Measurements from ENCODE around the gene RALGDS.
A peak's percentile ranks its signal among the peaks of the same experiment; 100 is the strongest.

Gene RALGDS

GRCh38 chr9:133122605-133122934 is 1.5 kb upstream of the RALGDS start:
- no peak overlapping the region for H3K4me3 ChIP-seq (ENCODE audit: low read length)
- 91% methylated on average over 4 of the region's 4 CpGs for WGBS
- H3K9ac ChIP-seq (ENCODE audit: low read depth, low read length): no peak overlapping the region
- no peaks in the 10 kb centered on the region for H3K9me3 ChIP-seq (ENCODE audit: insufficient read depth, low read depth, low read length)
- H3K27ac ChIP-seq (ENCODE audit: low read depth, low read length): no peak overlapping the region
- no peaks in the 10 kb centered on the region for H3K36me3 ChIP-seq (ENCODE audit: insufficient read depth, low read length)
- H3K4me1 ChIP-seq (ENCODE audit: insufficient read depth, low read length): peaks cover 14% of the 10 kb centered on the region; the same call in 1 of the 2 replicates
- peaks cover 33% of the 10 kb centered on the region for H3K27me3 ChIP-seq (ENCODE audit: insufficient read depth, low read length)

- WGBS: 81% methylated on average over 8 of the region's 8 CpGs
- H3K27me3 ChIP-seq (ENCODE audit: insufficient read depth, low read length): peaks cover 33% of the 10 kb centered on the region
- no peak overlapping the region for H3K4me3 ChIP-seq (ENCODE audit: low read length)
- H3K9ac ChIP-seq (ENCODE audit: low read depth, low read length): no peak overlapping the region
- H3K4me1 ChIP-seq (ENCODE audit: insufficient read depth, low read length): peaks cover 14% of the 10 kb centered on the region; the same call in 1 of the 2 replicates
- no peaks in the 10 kb centered on the region for H3K9me3 ChIP-seq (ENCODE audit: insufficient read depth, low read depth, low read length)
- no peaks in the 10 kb centered on the region for H3K36me3 ChIP-seq (ENCODE audit: insufficient read depth, low read length)
- no peak overlapping the region for H3K27ac ChIP-seq (ENCODE audit: low read depth, low read length)
Observed at GRCh38 chr9:133121915-133122550, 993 bp upstream of the RALGDS start.

GRCh38 chr9:133120501-133121197 is 391 bp downstream of the RALGDS start:
- H3K27me3 ChIP-seq (ENCODE audit: insufficient read depth, low read length): peaks cover 33% of the 10 kb centered on the region
- H3K4me1 ChIP-seq (ENCODE audit: insufficient read depth, low read length): peaks cover 14% of the 10 kb centered on the region; the same call in 1 of the 2 replicates
- peak overlapping the region; percentile 84 for H3K9ac ChIP-seq (ENCODE audit: low read depth, low read length)
- H3K9me3 ChIP-seq (ENCODE audit: insufficient read depth, low read depth, low read length): no peaks in the 10 kb centered on the region
- no peaks in the 10 kb centered on the region for H3K36me3 ChIP-seq (ENCODE audit: insufficient read depth, low read length)
- 2% methylated on average over 66 of the region's 66 CpGs for WGBS
- H3K27ac ChIP-seq (ENCODE audit: low read depth, low read length): no peak overlapping the region
- peak overlapping the region; percentile 67 for H3K4me3 ChIP-seq (ENCODE audit: low read length)

DNA sequence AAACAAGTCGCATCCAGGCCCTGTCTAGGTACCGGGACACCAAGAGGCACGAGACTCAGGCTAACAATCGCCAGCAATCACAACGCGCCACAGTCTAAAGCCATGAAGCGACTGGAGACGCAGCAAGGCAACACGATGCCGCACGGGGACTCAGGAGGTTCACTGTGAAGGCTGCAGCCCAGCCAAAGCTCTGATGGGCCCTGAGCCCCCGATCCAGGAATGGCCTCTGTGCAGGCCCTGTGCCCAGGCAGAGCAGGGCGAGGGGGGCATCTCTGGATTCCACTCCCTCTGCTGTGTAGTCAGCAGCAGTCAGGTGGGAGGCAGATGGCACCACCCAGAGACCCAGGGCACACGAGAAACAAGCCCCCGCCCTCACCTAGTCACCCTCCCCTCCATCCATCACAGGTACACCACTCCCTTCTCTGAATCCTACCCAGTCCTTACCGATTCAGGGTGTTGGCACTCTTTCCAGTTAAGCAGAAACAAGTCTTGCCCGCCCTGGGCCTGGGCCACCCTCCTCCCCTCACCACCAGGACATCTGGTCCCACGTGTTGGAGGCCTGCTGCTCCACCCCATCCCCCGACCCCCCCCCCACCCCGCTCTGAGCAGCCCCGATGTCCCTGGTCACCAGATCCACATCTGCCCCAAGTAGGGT is 1.1 kb downstream of the RALGDS start:
- Histone ChIP-seq H3K4me3 (ENCODE audit: low read length) (peak overlapping the region; percentile 67), H3K4me1 (ENCODE audit: insufficient read depth, low read length) (peaks cover 14% of the 10 kb centered on the region; the same call in 1 of the 2 replicates), H3K36me3 (ENCODE audit: insufficient read depth, low read length) (no peaks in the 10 kb centered on the region), H3K27ac (ENCODE audit: low read depth, low read length) (no peak overlapping the region), H3K9ac (ENCODE audit: low read depth, low read length) (peak overlapping the region; percentile 0; the same call in 1 of the 2 replicates), H3K27me3 (ENCODE audit: insufficient read depth, low read length) (peaks cover 33% of the 10 kb centered on the region), H3K9me3 (ENCODE audit: insufficient read depth, low read depth, low read length) (no peaks in the 10 kb centered on the region)
- WGBS: 55% methylated on average over 20 of the region's 21 CpGs

- H3K4me1 ChIP-seq (ENCODE audit: insufficient read depth, low read length): peaks cover 14% of the 10 kb centered on the region; the same call in 1 of the 2 replicates
- H3K9ac ChIP-seq (ENCODE audit: low read depth, low read length): peak overlapping the region; percentile 0; the same call in 1 of the 2 replicates
- H3K27ac ChIP-seq (ENCODE audit: low read depth, low read length): no peak overlapping the region
- no peaks in the 10 kb centered on the region for H3K36me3 ChIP-seq (ENCODE audit: insufficient read depth, low read length)
- H3K27me3 ChIP-seq (ENCODE audit: insufficient read depth, low read length): peaks cover 31% of the 10 kb centered on the region
- no peak overlapping the region for H3K4me3 ChIP-seq (ENCODE audit: low read length)
- whole genome bisulfite sequencing: 54% methylated on average over 20 of the region's 21 CpGs
- H3K9me3 ChIP-seq (ENCODE audit: insufficient read depth, low read depth, low read length): no peaks in the 10 kb centered on the region
Observed at GRCh38 chr9:133119103-133119845, 1.8 kb downstream of the RALGDS start.

DNA sequence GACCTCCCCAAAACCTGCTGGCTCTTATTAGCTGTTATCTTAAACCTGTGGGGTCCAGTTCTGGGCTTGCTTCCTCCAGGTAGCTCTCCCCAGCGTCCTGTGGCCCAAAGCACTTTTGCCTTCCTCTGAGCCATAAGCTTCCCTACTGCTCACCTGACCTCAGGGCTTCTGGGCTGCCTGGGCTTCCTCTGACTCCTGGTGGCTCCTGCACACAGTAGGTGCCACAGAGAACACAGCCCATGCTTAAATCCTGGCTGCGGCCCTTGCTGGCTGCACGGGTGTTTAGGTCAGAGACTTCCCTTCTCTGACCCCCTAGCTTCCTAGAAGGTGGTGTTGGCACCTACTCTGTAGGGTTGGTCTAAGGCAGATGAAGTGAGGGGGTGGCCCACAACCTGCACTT is 2.5 kb downstream of the RALGDS start:
- H3K27me3 ChIP-seq (ENCODE audit: insufficient read depth, low read length): peaks cover 28% of the 10 kb centered on the region
- H3K9me3 ChIP-seq (ENCODE audit: insufficient read depth, low read depth, low read length): no peaks in the 10 kb centered on the region
- H3K9ac ChIP-seq (ENCODE audit: low read depth, low read length): no peak overlapping the region
- H3K4me1 ChIP-seq (ENCODE audit: insufficient read depth, low read length): peaks cover 14% of the 10 kb centered on the region; the same call in 1 of the 2 replicates
- 95% methylated on average over 3 of the region's 3 CpGs for WGBS
- no peak overlapping the region for H3K27ac ChIP-seq (ENCODE audit: low read depth, low read length)
- no peak overlapping the region for H3K4me3 ChIP-seq (ENCODE audit: low read length)
- H3K36me3 ChIP-seq (ENCODE audit: insufficient read depth, low read length): no peaks in the 10 kb centered on the region

- no peaks in the 10 kb centered on the region for H3K36me3 ChIP-seq (ENCODE audit: insufficient read depth, low read length)
- no peak overlapping the region for H3K4me3 ChIP-seq (ENCODE audit: low read length)
- no peak overlapping the region for H3K9ac ChIP-seq (ENCODE audit: low read depth, low read length)
- H3K4me1 ChIP-seq (ENCODE audit: insufficient read depth, low read length): peaks cover 14% of the 10 kb centered on the region; the same call in 1 of the 2 replicates
- H3K27ac ChIP-seq (ENCODE audit: low read depth, low read length): no peak overlapping the region
- H3K27me3 ChIP-seq (ENCODE audit: insufficient read depth, low read length): peaks cover 28% of the 10 kb centered on the region
- H3K9me3 ChIP-seq (ENCODE audit: insufficient read depth, low read depth, low read length): no peaks in the 10 kb centered on the region
- 90% methylated on average over 3 of the region's 3 CpGs for WGBS
Observed at GRCh38 chr9:133118179-133118520, 2.9 kb downstream of the RALGDS start.

DNA sequence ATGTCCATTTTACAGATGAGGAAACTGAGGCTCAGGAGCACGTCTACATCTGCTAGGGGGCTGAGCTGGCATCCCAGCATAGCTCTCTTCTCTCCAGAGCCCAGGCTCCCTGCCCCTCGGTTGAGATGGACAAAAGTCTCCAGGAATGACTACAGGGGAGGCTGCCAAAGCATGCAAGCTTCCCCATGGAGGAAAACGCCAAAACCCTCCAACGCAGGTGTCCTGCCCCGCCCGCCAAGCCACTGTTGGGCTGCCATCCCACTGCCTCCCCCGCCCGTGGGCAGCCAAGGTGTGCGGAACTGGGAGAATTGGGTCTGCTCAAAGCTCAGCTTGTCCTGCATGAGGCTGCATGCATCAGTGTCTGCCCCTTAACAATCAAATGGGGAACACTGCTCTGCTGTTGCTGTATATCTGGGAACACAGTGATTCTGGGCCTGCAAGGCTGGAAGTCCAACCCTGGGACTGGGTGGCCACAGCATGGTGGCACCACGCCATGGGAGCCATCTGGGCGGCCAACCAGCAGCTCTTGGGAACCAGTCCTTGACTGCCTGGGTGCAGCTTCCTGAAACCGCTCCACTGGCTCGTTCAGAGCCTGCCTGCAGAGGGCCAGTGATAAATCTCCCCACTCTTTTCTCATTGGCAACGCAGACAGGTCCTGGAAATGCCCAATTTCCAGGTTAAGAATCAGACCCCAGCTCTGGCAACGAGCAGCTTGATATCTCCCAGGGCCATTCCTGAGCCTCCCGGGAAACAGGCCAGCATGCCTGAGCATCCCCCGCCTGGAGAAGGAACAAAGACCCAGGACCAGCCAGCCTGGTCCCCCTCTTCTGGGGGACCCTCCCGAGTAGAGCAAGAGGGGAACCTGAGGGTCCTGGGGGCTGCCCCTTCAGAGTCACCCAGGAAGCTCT is 3.5 kb downstream of the RALGDS start:
- Histone ChIP-seq H3K36me3 (ENCODE audit: insufficient read depth, low read length) (no peaks in the 10 kb centered on the region), H3K27ac (ENCODE audit: low read depth, low read length) (no peak overlapping the region), H3K4me1 (ENCODE audit: insufficient read depth, low read length) (peaks cover 14% of the 10 kb centered on the region; the same call in 1 of the 2 replicates), H3K27me3 (ENCODE audit: insufficient read depth, low read length) (peaks cover 24% of the 10 kb centered on the region), H3K9me3 (ENCODE audit: insufficient read depth, low read depth, low read length) (no peaks in the 10 kb centered on the region), H3K9ac (ENCODE audit: low read depth, low read length) (no peak overlapping the region), H3K4me3 (ENCODE audit: low read length) (no peak overlapping the region)
- WGBS: 91% methylated on average over 18 of the region's 18 CpGs

DNA sequence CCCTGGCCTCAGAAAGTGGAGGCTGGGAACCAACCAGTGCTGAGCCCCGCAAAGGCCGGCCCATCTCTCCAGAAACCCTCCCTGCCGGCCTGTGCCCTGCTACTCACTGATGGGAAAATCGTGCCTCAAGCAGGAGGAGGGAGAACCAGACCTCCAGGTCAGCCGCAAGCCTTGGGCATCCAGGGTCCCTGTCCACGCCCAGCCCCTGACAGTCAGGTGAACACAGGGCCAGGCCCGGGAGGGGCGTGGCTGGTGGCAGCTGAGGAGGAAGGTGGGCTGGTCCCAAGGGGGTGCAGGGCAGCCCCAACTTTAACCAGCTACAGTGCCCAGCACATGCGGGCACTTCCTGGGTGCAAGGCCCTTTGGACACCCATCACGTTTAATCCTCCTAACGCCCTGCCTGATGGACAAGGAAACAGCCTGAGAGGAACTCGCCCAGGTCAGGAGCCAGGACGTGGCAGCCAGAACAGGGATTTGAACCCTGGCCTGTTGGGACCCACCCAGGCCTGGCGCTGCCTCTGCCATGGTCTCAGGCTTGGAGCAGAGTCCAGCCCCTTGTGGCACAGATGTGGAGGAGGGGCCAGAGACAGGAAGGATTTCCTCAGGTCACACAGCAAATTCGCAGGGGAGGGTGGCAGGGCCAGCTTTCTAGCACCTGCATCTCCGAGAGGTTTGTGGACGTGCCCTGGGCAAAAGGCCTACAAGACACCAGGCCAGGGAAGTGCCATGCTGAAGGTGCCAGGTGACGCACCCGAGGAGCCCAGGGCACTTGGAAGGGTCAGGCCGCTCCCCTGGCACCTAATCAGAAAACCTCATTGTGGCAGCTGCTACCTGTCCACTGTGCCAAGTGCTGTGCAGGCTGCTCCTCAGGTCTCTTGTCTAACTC is 4.5 kb downstream of the RALGDS start:
- 89% methylated on average over 20 of the region's 20 CpGs for WGBS
- H3K4me3 ChIP-seq (ENCODE audit: low read length): no peak overlapping the region
- H3K4me1 ChIP-seq (ENCODE audit: insufficient read depth, low read length): peaks cover 14% of the 10 kb centered on the region; the same call in 1 of the 2 replicates
- no peaks in the 10 kb centered on the region; the same call in 1 of the 2 replicates for H3K36me3 ChIP-seq (ENCODE audit: insufficient read depth, low read length)
- H3K27ac ChIP-seq (ENCODE audit: low read depth, low read length): no peak overlapping the region
- H3K9me3 ChIP-seq (ENCODE audit: insufficient read depth, low read depth, low read length): no peaks in the 10 kb centered on the region
- H3K9ac ChIP-seq (ENCODE audit: low read depth, low read length): no peak overlapping the region
- peaks cover 22% of the 10 kb centered on the region for H3K27me3 ChIP-seq (ENCODE audit: insufficient read depth, low read length)

Data from HUES64 (cell line).